PFSK-1 (cell line): ENCODE measurements around the gene MCM7.

Experiments used
- FOXP2 ChIP-seq: optimal IDR thresholded peaks from 2 replicates; pipeline ENCODE3; 2011; ENCODE audit warnings: borderline replicate concordance, control low read depth, inconsistent platforms; ENCODE audit not compliant: insufficient read depth; ENCODE audit errors: extremely low read length, extremely low read depth
- POLR2AphosphoS5 ChIP-seq: IDR thresholded peaks from 2 replicates; pipeline ENCODE4 v1.6.1; 2012; ENCODE audit warnings: low read depth, mild to moderate bottlenecking, control low read depth, low read length, moderate library complexity
- REST ChIP-seq, 2 experiments: IDR thresholded peaks; 2 replicates each; pipeline versions ENCODE4 v1.6.1 to v1.8.0; 2011 to 2012; ENCODE audit warnings: low read depth in 2 of 2, low read length in 2 of 2, control low read depth in 1 of 2, inconsistent platforms in 1 of 2, mild to moderate bottlenecking in 1 of 2, moderate library complexity in 1 of 2; ENCODE audit not compliant: insufficient read depth in 1 of 2
- SIN3A ChIP-seq: IDR thresholded peaks from 2 replicates; pipeline ENCODE4 v1.6.1; 2012; ENCODE audit warnings: mild to moderate bottlenecking, low read length, moderate library complexity, borderline replicate concordance; ENCODE audit not compliant: insufficient read depth
- TAF1 ChIP-seq: IDR thresholded peaks from 2 replicates; pipeline ENCODE4 v1.6.1; 2012; ENCODE audit warnings: low read length, control low read depth, borderline replicate concordance; ENCODE audit not compliant: insufficient read depth

MCM7 gene

GRCh38 chr7:100049441-100050291 lies 51.5 kb downstream of the MCM7 start, which contains the start of gene ZSCAN21:
ZSCAN21 (plus strand) TSS chr7:100049774; CDS start chr7:100057007, 7,233 bp downstream.
- TF ChIP-seq POLR2AphosphoS5: peak; percentile 84
- peak; percentile 67; the same call in 1 of the 2 replicates for TF ChIP-seq TAF1
- TF ChIP-seq SIN3A: no peak; the same call in 1 of the 2 replicates

GRCh38 chr7:100048680-100049079 lies 52.5 kb downstream of the MCM7 start:
- TF ChIP-seq FOXP2: no peak
- no peak for TF ChIP-seq REST (IDR thresholded peaks at IDR 0.05; ENCODE audit: insufficient read depth in 1 of 2, low read depth in 2 of 2, low read length in 2 of 2)
- no peak for TF ChIP-seq TAF1
- TF ChIP-seq SIN3A: no peak
- TF ChIP-seq POLR2AphosphoS5: no peak

- TF ChIP-seq REST (IDR thresholded peaks at IDR 0.05; ENCODE audit: insufficient read depth in 1 of 2, low read depth in 2 of 2, low read length in 2 of 2) (no peak), TAF1 (no peak), POLR2AphosphoS5 (no peak), SIN3A (no peak), FOXP2 (no peak)
Measured at GRCh38 chr7:100044718-100045117, 56.5 kb downstream of the MCM7 start.
